SU-DHL-6 (cell line): ENCODE data around the gene MARCHF3.

Experiments
- H2AFZ ChIP-seq: fragments of 200-600 bp; sonication (generic); 2 replicates; pipeline ENCODE4 v1.6.1; 2014; ENCODE audit warnings: low read depth, mild to moderate bottlenecking, moderate library complexity, mixed read lengths, antibody characterized with exemption, low read length; ENCODE audit not compliant: severe bottlenecking
- H3F3A ChIP-seq: fragments of 200-600 bp; shearing (Covaris generic); 2 replicates; pipeline ENCODE4 v1.6.0; 2016; ENCODE audit warnings: antibody characterized with exemption, mild to moderate bottlenecking; ENCODE audit not compliant: insufficient read depth
- H3K27ac ChIP-seq: fragments of 200-600 bp; sonication (generic); 2 replicates; pipeline ENCODE4 v1.5.1; 2016; ENCODE audit warnings: low read depth, mild to moderate bottlenecking, low read length, moderate library complexity, mixed read lengths
- H3K27me3 ChIP-seq: fragments of 200-600 bp; sonication (generic), shearing (Covaris generic); 2 replicates; pipeline ENCODE4 v1.6.0; 2014; ENCODE audit warnings: mild to moderate bottlenecking, low read length
- H3K36me3 ChIP-seq: fragments of 200-600 bp; sonication (generic); 2 replicates; pipeline ENCODE4 v1.6.1; 2014; ENCODE audit warnings: mild to moderate bottlenecking, low read length, mixed read lengths
- H3K4me2 ChIP-seq: fragments of 300-600, 200-600 bp; shearing (Covaris generic), sonication (generic); 2 replicates; pipeline ENCODE4 v1.6.0; 2014; ENCODE audit warnings: low read length, low read depth, mild to moderate bottlenecking; ENCODE audit not compliant: poor library complexity, severe bottlenecking
- H3K4me3 ChIP-seq: fragments of 200-600 bp; sonication (generic); 2 replicates; pipeline ENCODE4 v1.5.1; 2014; ENCODE audit warnings: antibody characterized with exemption, low read length, mild to moderate bottlenecking, mixed read lengths; ENCODE audit not compliant: insufficient read depth, poor library complexity, severe bottlenecking
- H3K79me2 ChIP-seq: fragments of 200-600 bp; sonication (generic); 2 replicates; pipeline ENCODE4 v1.6.1; 2014; ENCODE audit warnings: mild to moderate bottlenecking, low read length, moderate library complexity; ENCODE audit not compliant: insufficient read depth
- H3K9ac ChIP-seq: fragments of 200-600 bp; sonication (generic); 2 replicates; pipeline ENCODE4 v1.7.0; 2014; ENCODE audit warnings: mild to moderate bottlenecking, low read length
- H3K9me2 ChIP-seq: fragments of 200-600 bp; sonication (generic); replicated peaks from 2 replicates; pipeline ENCODE4 v1.6.1; 2014; ENCODE audit warnings: low read length; ENCODE audit not compliant: insufficient read depth
- H3K9me3 ChIP-seq: fragments of 200-600 bp; sonication (generic); 2 replicates; pipeline ENCODE4 v1.6.1; 2014; ENCODE audit warnings: low read length, mixed read lengths; ENCODE audit not compliant: insufficient read depth
- H4K20me1 ChIP-seq: fragments of 200-600 bp; sonication (generic); 2 replicates; pipeline ENCODE4 v1.6.1; 2014; ENCODE audit warnings: low read depth, mild to moderate bottlenecking, antibody characterized with exemption, low read length, moderate library complexity, mixed read lengths
- CTCF ChIP-seq: fragments of 200-600 bp; sonication (generic); IDR thresholded peaks from one replicate; pipeline ENCODE4 v1.5.1; 2017; ENCODE audit warnings: antibody characterized with exemption, mild to moderate bottlenecking, low read length, moderate library complexity; ENCODE audit not compliant: insufficient read depth, poor library complexity, severe bottlenecking
- EZH2phosphoT487 ChIP-seq: fragments of 200-600 bp; sonication (generic), shearing (Covaris generic); conservative IDR thresholded peaks from 2 replicates; pipeline ENCODE4 v1.6.1; 2018; ENCODE audit warnings: mild to moderate bottlenecking, antibody characterized with exemption, low read length, moderate library complexity, mixed read lengths

Gene MARCHF3

DNA sequence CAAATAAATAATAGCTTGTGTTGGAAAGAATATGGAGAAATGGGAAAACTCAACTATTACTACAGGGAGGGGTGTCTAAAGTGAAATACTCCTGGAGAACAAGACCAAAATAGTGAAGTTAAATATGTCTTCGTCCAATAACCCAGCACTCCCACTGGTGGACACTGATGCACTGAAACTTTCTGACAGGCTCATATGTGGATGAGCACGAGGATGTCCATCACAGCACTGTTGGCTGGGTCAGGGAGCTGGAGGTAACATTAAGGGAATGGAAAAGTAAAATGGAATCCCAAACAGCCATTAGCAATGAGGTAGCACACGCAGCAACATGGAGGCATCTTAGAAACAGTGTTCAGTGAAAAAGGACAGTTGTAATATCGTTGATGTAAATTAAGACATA, 167.0 kb downstream of the MARCHF3 start:
- no peaks in the 10 kb centered on the region for H4K20me1 ChIP-seq
- no peak overlapping the region for H3K4me2 ChIP-seq
- no peak overlapping the region for H3K4me3 ChIP-seq
- no peak overlapping the region for H2AFZ ChIP-seq
- no peaks in the 10 kb centered on the region for H3K9me3 ChIP-seq
- H3K27ac ChIP-seq = no peak overlapping the region
- no peaks in the 10 kb centered on the region for H3F3A ChIP-seq
- H3K79me2 ChIP-seq = no peaks in the 10 kb centered on the region
- no peaks in the 10 kb centered on the region for H3K9me2 ChIP-seq
- no peaks in the 10 kb centered on the region for H3K27me3 ChIP-seq
- no peak for TF ChIP-seq CTCF
- TF ChIP-seq EZH2phosphoT487 = no peak
- H3K9ac ChIP-seq = no peak overlapping the region
- no peaks in the 10 kb centered on the region for H3K36me3 ChIP-seq

DNA sequence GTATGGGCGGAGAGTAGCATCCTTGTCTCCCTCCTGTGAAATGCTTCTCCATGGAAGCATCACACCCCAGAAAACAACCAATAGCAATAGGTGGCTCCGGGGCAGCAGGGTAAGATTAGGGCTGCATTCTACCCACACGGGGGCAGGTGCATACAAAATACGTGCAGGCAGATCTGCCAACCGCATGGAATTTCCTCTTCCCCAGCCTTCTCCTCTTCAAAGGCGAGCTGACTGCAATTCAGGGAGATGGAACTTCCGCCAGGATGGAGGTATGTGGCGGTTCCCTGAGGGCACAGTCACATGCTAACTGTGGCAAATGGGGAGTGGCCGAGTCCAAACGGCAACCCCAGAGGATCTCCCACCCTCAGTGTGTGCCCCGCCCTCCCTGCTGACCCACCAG, 171.9 kb downstream of the MARCHF3 start:
- no peaks in the 10 kb centered on the region for H3K9me3 ChIP-seq
- H3K27me3 ChIP-seq = no peaks in the 10 kb centered on the region
- no peaks in the 10 kb centered on the region for H3F3A ChIP-seq
- H3K27ac ChIP-seq = no peak overlapping the region
- TF ChIP-seq CTCF (no peak), EZH2phosphoT487 (no peak)
- no peak overlapping the region for H3K4me3 ChIP-seq
- no peaks in the 10 kb centered on the region for H3K36me3 ChIP-seq
- H3K9me2 ChIP-seq = no peaks in the 10 kb centered on the region
- no peaks in the 10 kb centered on the region for H3K79me2 ChIP-seq
- H4K20me1 ChIP-seq = no peaks in the 10 kb centered on the region
- H3K4me2 ChIP-seq = no peak overlapping the region
- no peak overlapping the region for H2AFZ ChIP-seq
- no peak overlapping the region for H3K9ac ChIP-seq

DNA sequence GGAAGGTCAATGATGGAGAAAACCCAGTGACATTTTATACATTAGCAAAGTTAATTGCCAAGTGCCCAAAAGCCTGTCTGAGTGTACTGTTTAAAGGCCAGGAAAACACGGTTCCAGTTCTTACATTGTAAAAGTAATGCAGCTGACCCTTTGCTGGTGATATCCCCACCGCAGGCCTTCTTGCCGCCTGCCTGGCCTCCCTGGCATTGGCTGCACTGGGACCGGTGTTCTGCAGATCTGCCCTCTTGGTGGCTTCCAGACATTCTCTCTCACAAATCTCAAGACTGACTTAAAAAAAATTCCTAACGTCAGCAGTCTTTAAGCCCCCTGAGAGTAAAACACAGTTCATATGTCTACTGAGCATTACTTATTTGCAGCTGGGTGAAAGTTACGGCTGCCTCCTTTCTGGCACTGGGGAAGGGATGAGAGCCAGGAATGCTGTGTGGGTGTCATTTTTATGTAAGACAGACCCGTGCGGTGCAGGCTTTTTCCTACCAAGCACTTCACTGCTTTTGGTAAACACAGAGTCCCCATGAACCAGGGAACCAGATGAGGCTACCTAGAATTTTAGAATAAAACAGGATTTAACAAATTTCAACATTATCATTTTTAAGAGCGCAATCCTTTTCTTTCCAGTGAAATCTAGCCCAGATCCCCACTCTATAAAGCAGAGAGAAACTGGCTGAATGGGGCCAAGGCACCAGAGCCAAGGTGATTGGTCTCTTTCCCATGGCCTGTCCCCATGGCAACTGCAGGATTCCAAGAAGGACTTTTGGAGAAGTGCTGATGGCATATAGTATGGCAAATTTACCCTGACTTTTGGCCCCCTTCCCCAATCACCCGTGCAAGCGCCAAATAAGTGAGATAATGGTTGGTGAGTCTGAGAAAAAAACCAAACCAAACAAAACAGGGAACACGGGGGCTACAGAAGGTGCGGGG, 172.6 kb downstream of the MARCHF3 start:
- H2AFZ ChIP-seq = no peak overlapping the region
- no peaks in the 10 kb centered on the region for H3K36me3 ChIP-seq
- no peaks in the 10 kb centered on the region for H4K20me1 ChIP-seq
- H3K4me3 ChIP-seq = no peak overlapping the region
- no peaks in the 10 kb centered on the region for H3F3A ChIP-seq
- H3K79me2 ChIP-seq = no peaks in the 10 kb centered on the region
- no peak overlapping the region for H3K9ac ChIP-seq
- TF ChIP-seq CTCF = no peak
- no peaks in the 10 kb centered on the region for H3K9me3 ChIP-seq
- H3K4me2 ChIP-seq = no peak overlapping the region
- no peaks in the 10 kb centered on the region for H3K27me3 ChIP-seq
- H3K9me2 ChIP-seq = no peaks in the 10 kb centered on the region
- H3K27ac ChIP-seq = no peak overlapping the region
